Spleen (tissue), 7 donors: ENCODE measurements around the gene FBXO22.

Experiments
- CTCF ChIP-seq, 11 experiments: fragments of 200-600 bp in 7 of 11; fragments of 450-650 bp in 4 of 11; sonication (generic) in 4 of 11; IDR thresholded peaks in 8 of 11; conservative IDR thresholded peaks in 3 of 11; 1 replicate in 7 of 11; 2 replicates in 4 of 11; pipeline versions ENCODE4 v1.4.0 to v1.8.0; 2016 to 2021; ENCODE audit warnings: antibody characterized with exemption in 11 of 11, inconsistent platforms in 4 of 11, mild to moderate bottlenecking in 1 of 11
- POLR2A ChIP-seq, 3 donors: fragments of 450-650 bp; IDR thresholded peaks; one replicate each; pipeline ENCODE4 v1.5.1; 2017; ENCODE audit warnings: antibody characterized with exemption in 3 of 3, mild to moderate bottlenecking in 1 of 3
- POLR2AphosphoS5 ChIP-seq, 3 donors: sonication (generic); formaldehyde crosslinking; IDR thresholded peaks; one replicate each; pipeline ENCODE4 v1.5.1; 2017; ENCODE audit warnings: antibody characterized with exemption in 3 of 3
- donor health status: DM: no; HTN: no; CAD: no; lungs with moderate emphysema.
- donor health status: DM: no; HTN: no; CAD: no.
- donor health status: DM: no; HTN: no; CAD: no.

GRCh38 chr15:75947092-75947491, 43.4 kb downstream of the FBXO22 start:
- TF ChIP-seq CTCF (IDR thresholded peaks at IDR 0.05 in 8 of 11, conservative IDR thresholded peaks at IDR 0.05 in 3 of 11) (no peak), POLR2A (IDR thresholded peaks at IDR 0.05) (no peak), POLR2AphosphoS5 (IDR thresholded peaks at IDR 0.05) (no peak)
